A673 (cell line): ENCODE measurements around the gene VEGFB.

Experiments used
- CTCF ChIP-seq: fragments of 300-800, 200-600 bp; sonication (generic); conservative IDR thresholded peaks from 2 replicates; pipeline ENCODE4 v1.5.1; 2017; ENCODE audit warnings: low read depth, mild to moderate bottlenecking, antibody characterized with exemption, low read length, moderate library complexity, mixed read lengths
- EZH2 ChIP-seq: fragments of 200-600 bp; sonication (generic); IDR thresholded peaks from 2 replicates; pipeline ENCODE4 v1.6.1; 2017; ENCODE audit warnings: borderline replicate concordance, low read depth, mild to moderate bottlenecking, mixed read lengths, antibody characterized with exemption, low read length; ENCODE audit not compliant: poor library complexity, severe bottlenecking

GRCh38 chr11:64264371-64264852 lies 30.0 kb downstream of the VEGFB start:
- no peak for TF ChIP-seq CTCF
- no peak for TF ChIP-seq EZH2
